Right renal pelvis (tissue), 4 donors: Measurements from ENCODE around the gene HMCN1. TPM values are rescaled to one million over a fixed set of nuclear protein-coding genes. Genes with fewer than 3 reads are reported as not detected.
A peak's percentile ranks its signal among the peaks of the same experiment; 100 is the strongest.
"Not testable (repeated sequence)": the region's sequence is repeated elsewhere in the genome, so short reads cannot be mapped to it uniquely, and the experiment has no call there.

Experiments
- DNase-seq, 4 donors: peaks; one replicate each; pipeline ENCODE4 v3.0.0-alpha.2; 2013; ENCODE audit warnings: low read depth in 4 of 4, low spot score in 3 of 4, missing footprints in 1 of 4
- polyA plus RNA-seq, 4 donors: library from polyadenylated mRNA; unstranded; fragments of 120-200 nt; gene quantifications; one replicate each; pipeline ENCODE4 v1.2.1, GENCODE V29; 2013; ENCODE audit not compliant: insufficient read length in 4 of 4

The HMCN1 gene
- polyA plus RNA-seq, 4 donors = 42.8 to 49.6 (median 46.6) TPM

DNA sequence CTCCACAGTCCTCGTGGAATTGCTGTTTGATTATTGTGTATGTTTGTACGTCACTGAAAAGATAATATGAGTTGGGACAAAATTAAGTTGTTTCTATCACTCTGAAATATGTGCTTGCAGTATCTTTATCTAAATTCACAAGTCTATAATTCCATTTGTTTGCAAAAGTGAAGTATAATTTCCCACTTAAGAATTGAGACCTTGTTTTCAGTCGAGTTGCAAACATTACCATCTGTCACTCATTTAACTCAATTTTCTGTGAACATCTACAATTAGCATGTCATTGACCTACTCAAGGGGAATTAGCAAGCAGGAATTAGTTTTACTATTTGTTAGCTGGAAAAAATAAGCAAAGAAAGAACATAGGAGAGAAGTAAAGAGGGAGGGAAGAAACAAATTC lies 445.0 kb downstream of the HMCN1 start:
- no peak for DNase-seq

DNA sequence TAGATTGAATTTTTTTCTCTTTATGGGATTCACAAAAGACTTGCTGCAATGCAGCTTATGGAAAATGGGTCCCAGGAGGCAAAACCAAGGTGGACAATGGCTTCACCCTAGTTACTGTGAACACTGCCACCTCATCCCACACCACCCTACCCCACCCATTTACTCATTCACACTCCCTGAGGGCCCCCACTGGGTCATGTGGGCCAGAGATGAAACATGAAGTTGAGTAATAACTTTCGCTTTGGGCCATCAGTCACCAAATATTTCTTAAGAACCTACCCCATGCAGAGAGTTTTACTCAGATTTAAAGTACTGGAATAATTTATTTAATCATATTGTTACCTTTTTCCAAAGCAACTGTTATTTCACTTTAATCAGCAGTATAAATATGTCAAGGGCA lies 449.0 kb downstream of the HMCN1 start:
- no peak for DNase-seq

DNA sequence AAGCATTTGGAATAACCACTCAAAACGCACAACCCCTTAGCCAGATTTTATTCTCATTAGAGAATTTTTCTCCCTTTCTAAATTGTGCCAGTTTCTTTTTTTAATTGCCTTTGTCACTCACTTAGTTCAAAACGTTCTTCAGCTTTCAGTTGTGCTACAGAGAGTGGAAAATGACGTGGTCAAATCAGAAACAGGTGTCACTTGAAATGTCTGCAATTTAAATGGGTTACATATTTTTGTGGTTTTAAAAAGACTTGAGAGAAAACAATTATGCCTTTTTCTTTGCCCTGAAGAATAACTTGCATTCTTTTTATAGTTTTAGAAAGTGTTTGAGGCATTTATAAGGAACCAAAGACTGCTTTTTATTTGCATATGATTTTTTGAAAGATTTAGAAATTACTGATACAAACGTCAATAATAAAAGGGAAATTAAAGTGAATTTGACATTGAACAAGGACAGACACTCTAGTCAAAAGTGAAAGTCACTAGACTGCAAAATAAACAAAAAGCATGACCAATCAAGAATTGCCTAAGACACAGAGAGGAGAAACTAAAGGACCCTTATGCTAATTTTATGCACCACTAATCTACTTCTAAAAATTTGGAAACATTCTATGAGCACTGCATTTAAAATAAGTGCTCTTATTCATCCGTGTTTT lies 449.9 kb downstream of the HMCN1 start:
- no peak for DNase-seq

DNA sequence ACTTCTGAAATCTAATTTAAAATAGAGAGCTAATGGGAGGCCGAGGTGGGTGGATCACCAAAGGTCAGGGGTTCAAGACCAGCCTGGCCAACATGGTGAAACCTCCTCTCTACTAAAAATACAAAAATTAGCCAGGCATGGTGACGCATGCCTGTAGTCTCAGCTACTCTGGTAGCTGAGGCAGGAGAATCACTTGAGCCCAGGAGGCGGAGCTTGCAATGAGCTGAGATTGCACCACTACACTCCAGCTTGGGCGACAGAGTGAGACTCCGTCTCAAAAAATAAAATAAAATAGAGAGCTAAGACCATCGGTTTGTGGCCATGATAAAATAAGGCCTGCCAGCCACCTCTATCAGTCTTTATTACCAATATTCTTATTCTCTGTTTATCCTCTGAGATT lies 452.1 kb downstream of the HMCN1 start:
- DNase-seq = not testable (repeated sequence)

DNA sequence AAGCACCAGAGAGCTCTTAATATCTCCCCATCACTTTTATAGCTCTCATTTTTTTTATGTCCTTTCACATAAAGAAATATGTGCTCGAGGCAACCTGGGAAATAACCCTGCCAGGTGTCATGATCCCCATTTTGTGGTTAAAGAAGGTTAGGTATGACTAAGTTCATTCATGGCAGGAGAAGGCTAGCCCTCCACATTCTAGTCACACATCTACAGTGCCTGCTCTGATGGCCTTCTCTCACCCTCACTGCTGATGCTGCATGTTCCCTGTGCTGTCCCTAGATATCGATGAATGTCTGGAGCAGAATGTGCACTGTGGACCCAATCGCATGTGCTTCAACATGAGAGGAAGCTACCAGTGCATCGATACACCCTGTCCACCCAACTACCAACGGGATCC lies 453.4 kb downstream of the HMCN1 start:
- DNase-seq = no peak

DNA sequence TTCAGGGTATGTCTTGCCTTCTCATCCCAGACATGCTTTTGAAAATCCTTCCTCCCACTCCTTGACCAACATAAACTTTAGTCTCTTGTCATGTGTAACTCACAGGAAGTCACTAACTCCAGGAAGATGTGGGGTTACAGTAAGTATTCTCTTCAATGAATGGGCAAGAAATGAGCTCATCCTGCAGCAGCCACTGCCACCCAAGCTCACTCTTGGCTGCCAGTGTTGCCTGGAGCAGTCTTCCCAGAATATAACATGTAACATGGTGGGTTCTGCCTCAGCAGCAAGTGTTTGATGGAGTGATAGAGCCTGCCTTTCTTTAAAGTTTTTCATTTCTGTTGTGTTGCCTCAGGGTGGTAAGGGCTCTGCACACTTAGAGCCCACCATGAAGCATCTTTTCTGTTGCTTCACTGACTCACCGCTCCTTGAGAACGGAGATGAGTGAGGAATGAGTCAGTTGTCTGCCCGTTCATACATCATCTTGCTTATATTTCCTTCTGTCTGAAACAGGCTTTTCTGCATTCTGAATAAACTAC lies 453.9 kb downstream of the HMCN1 start:
- DNase-seq = no peak

DNA sequence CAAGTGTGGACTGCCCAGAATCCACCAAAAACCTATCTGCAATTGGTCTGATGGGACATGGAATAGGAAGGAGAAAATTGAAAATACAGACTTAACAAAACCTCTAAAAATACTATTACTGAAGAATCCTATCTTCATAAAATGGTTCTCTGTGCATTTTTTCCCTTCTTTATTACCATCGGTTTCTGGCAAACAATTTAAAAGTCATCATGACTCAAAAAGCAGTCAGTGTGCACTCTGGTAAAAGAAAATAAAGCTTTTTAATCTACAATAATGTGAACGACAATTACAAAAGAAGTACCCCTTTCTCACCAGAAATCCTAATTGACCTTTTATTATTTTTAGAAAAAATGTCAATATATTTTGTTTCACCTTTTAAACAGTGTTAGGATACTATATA lies 454.5 kb downstream of the HMCN1 start:
- no peak for DNase-seq

DNA sequence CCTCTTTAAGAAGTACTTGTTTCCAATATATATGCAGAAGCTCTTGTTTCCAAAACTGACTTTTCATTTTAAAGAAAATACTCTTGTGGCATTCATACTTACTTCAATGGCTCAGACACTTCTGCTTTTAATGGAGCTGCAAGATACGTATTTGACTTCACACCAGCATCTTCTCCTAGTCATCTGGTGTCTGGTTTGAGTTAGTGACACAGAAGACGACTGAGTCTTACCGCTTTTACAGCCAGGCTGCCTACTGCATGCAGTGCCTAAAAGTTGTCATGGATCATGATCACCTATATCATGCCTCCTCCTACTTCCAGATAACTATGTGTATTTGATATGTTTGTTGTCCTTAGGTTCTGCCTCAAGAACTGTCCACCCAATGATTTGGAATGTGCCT lies 455.0 kb downstream of the HMCN1 start:
- DNase-seq = no peak

DNA sequence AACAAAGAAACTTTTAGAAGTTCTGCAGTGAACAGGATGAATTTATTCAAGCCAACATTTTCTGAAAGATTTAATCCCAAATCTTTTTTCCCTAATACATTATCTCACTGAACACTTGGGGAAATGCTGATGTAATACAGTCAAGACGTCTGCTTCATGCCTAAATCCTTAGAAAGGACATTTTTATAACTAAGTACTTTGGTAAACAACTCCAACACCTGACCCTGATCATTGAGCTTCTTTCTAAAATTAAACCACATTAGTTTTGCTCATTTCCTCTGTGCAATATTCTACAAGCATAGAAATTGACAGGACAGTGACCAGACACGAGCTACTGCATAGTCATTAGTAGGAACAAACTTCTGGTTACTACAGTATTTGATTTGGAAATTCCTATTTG lies 457.3 kb downstream of the HMCN1 start:
- DNase-seq = no peak

DNA sequence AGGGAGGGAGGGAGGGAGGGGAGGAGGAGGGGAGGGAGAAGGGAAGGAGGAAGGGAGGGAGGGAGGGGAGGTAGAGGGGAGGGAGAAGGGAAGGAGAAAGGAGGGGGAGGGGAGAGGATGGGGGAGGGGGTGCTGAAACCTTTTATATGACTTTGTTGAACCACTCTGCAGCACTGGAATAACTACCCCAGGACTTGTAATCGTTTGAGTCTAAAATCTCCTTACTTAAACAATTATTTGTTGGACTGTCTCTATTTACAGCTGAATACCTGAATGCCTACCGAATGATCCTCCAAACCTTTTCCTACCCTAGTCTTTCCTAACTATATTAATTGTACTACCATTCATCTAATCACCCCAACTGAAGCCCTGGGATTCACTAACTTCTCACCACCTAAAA lies 459.0 kb downstream of the HMCN1 start:
- no peak for DNase-seq

DNA sequence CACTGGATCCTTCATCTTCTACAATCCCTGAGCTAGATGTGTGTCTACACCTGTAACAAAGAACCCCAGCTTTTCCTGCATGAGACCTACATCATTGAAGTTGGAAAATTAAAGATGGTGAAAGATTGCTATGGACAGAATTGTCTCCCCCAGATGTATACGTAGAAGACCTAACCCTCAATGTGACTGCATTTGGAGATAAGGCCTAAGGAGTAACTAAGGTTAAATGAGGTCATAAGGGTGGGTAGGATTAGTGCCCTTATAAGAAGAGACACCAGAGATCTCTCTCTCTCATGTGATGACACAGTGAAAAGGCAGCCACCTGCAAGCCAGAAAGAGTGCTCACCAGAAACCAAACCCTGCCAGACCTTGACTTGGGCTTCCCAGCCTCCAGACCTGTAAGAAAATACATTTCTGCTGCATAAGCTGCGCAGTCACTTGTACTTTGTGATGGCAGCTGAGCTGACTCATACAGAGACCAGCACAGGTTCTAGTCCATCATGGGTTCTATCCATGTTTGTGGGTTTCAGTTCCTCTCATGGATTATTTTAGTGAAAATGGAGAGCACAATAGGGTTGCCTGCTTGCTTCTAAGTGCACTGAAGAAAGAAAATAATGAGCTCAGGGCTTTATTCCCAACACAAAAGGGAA lies 460.0 kb downstream of the HMCN1 start:
- no peak for DNase-seq

DNA sequence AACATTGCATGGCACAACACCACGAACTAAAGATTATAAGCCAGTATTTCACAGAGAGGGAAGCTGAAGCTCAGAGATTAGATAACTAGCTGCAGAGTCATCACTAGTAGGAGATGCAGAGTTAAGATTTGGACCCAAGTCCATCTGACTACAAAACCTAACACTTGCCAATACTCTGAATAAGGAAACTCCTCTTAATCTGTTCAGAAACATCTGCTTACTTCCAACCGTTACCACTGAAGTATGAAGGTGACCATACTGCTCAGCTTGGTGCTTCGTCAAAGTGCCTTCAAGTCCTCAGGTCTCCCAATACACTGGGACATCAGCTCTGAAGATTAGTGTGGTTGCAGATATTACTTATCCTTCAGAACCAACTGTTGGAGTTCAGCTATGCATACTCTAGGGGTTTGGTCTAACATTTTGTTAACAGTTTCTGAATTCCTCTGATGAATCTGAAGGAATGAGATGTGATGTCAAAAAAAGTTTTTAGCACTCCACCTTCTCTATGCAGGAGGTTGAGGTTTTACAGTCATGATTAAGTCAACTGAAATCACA lies 461.3 kb downstream of the HMCN1 start:
- no peak for DNase-seq

DNA sequence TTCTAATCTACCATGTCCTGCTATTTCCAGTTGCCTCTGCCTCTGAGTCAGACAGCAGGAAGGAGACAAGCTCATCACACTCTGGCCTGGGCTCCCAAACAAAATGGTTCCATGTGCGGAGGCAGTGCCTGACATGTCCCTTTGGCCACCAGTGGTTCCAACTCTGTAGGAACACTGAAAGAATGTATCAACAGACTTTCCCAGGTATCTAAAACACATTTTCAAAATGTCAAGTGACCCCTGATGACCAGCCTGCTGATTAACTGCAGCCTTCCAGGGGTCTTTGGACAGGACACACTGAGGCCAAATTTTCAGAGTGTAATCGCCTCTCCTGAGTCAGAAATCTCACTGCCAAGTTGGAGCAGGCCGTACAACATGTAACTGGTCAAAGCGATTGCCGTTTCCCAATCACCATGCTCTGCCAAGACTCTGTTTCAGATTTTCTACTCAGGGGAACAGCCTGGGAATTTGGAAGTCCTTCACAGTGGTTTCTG lies 468.1 kb downstream of the HMCN1 start:
- DNase-seq = no peak

DNA sequence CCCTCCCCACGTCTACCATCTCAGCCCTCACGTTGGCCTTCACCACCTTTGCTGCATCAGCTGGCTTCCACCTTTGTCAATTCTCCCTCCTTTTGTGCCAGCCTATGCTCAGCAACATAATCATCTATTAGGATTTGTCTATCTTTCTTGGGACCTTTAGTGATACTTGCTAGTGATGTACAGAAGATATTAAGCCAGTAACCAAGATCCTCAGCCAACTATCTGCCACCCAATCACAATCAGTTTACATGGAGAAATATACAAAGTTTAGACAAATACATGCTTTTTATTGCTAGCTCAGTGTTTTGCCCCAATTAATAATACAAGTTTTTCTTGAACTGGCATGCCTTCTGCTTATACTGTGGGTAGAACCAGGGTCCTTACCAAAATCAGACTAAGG lies 468.6 kb downstream of the HMCN1 start:
- DNase-seq = no peak

DNA sequence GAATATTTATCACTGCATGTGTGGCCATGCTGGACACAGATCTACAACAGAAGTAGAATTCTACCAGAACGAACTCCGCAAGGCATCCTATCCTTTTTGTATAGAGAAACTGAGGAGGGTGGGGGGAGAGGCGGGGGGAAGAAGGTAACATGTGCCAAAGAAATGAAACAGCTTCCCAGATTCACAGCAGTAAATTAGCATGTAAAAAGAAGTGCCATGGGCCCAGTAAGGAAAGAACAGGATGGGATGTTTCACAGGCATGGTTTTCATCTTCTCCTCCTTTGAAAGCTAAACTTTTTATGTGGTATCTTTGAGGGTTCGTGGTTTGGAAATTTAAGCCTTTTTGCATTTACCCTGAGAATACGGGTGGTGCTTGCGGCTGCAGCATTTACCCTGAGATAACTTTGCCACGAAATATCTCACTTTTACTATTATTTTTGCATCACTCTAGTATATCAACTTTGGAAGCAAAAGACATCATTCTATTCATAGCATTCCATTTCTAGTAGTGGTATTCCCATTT lies 471.9 kb downstream of the HMCN1 start:
- DNase-seq = no peak

DNA sequence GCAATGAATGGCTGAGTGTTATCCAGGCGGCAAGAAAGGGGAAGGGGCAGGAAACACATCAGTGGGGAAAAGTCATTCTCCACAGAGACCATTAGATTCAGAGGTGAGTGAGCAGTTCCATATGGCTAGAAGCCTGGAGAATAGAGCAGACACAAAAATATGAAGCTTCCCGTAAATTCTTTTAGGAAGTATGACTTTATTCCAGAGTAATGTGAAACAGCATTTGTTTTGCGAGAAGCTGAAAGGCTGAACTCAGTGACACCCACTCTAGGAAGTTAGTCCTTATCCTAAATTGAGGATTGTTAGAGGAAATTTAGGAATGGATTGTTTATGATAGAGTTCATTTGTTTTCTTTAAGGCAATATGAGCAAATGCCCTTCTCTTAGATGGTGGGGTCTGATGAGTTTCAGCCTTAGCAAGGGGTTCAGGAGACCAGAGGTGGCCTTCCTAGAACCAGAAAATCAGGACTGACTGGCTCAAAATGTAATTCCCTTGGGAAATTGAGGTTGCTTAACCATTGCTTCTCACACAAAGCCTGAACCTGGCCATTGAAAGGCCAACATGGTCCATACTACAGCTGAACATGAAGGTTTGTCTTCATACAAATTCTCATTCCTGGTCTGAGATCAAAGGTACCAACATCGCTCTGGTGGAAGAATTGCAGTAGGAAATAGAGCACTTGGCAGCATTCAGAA lies 473.3 kb downstream of the HMCN1 start:
- no peak for DNase-seq

DNA sequence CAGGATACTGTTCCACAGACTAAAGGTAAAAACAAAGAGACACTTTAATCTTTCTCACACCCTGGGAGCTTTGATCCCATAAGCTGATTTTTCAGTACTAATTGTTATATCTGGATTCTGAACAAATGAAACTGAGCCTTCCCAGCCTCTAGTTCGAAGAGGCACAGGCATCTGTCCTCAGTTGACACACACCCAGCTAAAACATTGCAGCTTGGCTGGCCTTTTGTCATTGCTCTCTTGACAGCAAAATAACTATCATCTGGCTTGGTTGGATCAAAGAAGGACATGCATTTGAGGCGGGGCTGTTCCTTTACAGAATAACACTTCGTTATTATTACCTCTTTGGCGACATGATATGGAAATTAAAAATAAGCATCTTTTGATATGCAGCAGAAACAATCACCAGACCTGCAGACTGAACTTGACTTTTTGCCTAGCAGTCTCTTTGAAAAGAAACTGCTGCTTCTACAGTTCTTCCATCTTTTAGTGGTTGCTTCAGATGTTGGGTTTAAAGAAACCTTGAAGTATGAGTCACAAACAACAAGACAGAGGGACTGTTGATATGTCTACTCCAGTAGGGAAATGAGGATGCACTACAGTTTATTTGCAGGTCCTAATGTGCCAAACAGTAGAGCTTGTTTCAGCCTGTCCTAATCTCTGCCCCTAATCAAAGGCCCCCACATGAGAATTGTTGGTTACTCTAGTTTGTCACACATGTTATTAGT lies 474.4 kb downstream of the HMCN1 start:
- DNase-seq = no peak

DNA sequence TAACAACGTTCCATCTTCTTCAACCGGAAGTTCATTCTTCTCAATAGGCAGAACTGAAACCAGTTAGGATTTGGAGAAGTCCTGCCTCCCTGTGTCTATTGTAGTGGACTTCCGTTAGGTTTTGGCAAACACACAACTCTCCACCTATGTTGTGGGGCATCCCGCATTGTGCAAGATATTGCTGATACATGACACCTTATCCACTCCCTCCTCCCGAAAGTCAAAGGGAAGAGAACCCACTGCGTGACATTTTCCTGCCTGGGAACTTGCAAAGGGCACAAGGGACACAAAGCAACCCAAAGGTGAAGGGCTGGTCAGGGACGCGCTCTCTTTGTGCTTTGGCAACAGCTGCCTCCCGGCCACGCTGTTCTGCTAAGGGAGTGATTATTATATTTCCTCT lies 476.1 kb downstream of the HMCN1 start:
- no peak for DNase-seq

DNA sequence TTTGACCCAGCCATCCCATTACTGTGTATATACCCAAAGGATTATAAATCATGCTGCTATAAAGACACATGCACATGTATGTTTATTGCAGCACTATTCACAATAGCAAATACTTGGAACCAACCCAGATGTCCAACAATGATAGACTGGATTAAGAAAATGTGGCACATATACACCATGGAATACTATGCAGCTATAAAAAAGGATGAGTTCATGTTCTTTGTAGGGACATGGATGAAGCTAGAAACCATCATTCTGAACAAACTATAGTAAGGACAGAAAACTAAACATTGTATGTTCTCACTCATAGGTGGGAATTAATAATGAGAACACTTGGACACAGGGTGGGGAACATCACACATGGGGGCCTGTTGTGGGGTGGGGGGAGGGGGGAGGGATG lies 477.4 kb downstream of the HMCN1 start:
- DNase-seq = not testable (repeated sequence)

DNA sequence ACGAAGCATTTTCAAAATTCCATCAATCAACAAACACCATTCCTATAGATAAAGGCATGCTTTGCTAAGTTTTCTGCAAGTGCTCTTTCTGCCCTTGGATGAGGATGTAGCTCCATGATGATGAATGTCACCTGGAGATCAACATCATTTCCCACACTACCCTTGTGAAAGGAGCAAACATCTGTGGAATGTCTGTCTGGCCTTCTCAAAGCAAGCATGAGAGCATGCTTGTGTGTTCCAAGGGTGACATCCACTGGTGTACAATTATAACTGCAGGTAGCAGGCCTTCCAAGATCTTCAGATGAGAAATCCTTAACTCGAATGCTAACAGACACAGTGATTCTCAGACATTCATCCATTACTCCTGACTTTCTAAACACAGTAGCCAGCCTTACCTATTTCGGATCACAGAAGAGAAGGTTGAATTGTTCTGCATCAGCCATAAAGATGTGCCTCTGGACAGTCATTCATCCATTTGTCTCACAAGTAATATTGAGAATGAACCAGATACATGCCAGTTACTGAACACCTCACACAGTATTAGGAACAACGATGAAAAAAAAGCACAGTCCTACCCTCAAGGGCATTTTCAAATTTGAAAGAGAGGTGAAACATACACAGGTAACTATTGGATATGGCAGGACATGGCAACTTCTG lies 478.5 kb downstream of the HMCN1 start:
- peak; percentile 59 to 71 (median 66) for DNase-seq
